SU-DHL-6 (cell line): ENCODE measurements around the gene WFDC13.

ENCODE experiments used
- H2AFZ ChIP-seq: fragments of 200-600 bp; sonication (generic); 2 replicates; pipeline ENCODE4 v1.6.1; 2014; ENCODE audit warnings: low read depth, mild to moderate bottlenecking, moderate library complexity, mixed read lengths, antibody characterized with exemption, low read length; ENCODE audit not compliant: severe bottlenecking
- H3F3A ChIP-seq: fragments of 200-600 bp; shearing (Covaris generic); 2 replicates; pipeline ENCODE4 v1.6.0; 2016; ENCODE audit warnings: antibody characterized with exemption, mild to moderate bottlenecking; ENCODE audit not compliant: insufficient read depth
- H3K27ac ChIP-seq: fragments of 200-600 bp; sonication (generic); 2 replicates; pipeline ENCODE4 v1.5.1; 2016; ENCODE audit warnings: low read depth, mild to moderate bottlenecking, low read length, moderate library complexity, mixed read lengths
- H3K27me3 ChIP-seq: fragments of 200-600 bp; sonication (generic), shearing (Covaris generic); 2 replicates; pipeline ENCODE4 v1.6.0; 2014; ENCODE audit warnings: mild to moderate bottlenecking, low read length
- H3K36me3 ChIP-seq: fragments of 200-600 bp; sonication (generic); 2 replicates; pipeline ENCODE4 v1.6.1; 2014; ENCODE audit warnings: mild to moderate bottlenecking, low read length, mixed read lengths
- H3K4me2 ChIP-seq: fragments of 300-600, 200-600 bp; shearing (Covaris generic), sonication (generic); 2 replicates; pipeline ENCODE4 v1.6.0; 2014; ENCODE audit warnings: low read length, low read depth, mild to moderate bottlenecking; ENCODE audit not compliant: poor library complexity, severe bottlenecking
- H3K4me3 ChIP-seq: fragments of 200-600 bp; sonication (generic); 2 replicates; pipeline ENCODE4 v1.5.1; 2014; ENCODE audit warnings: antibody characterized with exemption, low read length, mild to moderate bottlenecking, mixed read lengths; ENCODE audit not compliant: insufficient read depth, poor library complexity, severe bottlenecking
- H3K79me2 ChIP-seq: fragments of 200-600 bp; sonication (generic); 2 replicates; pipeline ENCODE4 v1.6.1; 2014; ENCODE audit warnings: mild to moderate bottlenecking, low read length, moderate library complexity; ENCODE audit not compliant: insufficient read depth
- H3K9ac ChIP-seq: fragments of 200-600 bp; sonication (generic); 2 replicates; pipeline ENCODE4 v1.7.0; 2014; ENCODE audit warnings: mild to moderate bottlenecking, low read length
- H3K9me2 ChIP-seq: fragments of 200-600 bp; sonication (generic); replicated peaks from 2 replicates; pipeline ENCODE4 v1.6.1; 2014; ENCODE audit warnings: low read length; ENCODE audit not compliant: insufficient read depth
- H3K9me3 ChIP-seq: fragments of 200-600 bp; sonication (generic); 2 replicates; pipeline ENCODE4 v1.6.1; 2014; ENCODE audit warnings: low read length, mixed read lengths; ENCODE audit not compliant: insufficient read depth
- H4K20me1 ChIP-seq: fragments of 200-600 bp; sonication (generic); 2 replicates; pipeline ENCODE4 v1.6.1; 2014; ENCODE audit warnings: low read depth, mild to moderate bottlenecking, antibody characterized with exemption, low read length, moderate library complexity, mixed read lengths
- CTCF ChIP-seq: fragments of 200-600 bp; sonication (generic); IDR thresholded peaks from one replicate; pipeline ENCODE4 v1.5.1; 2017; ENCODE audit warnings: antibody characterized with exemption, mild to moderate bottlenecking, low read length, moderate library complexity; ENCODE audit not compliant: insufficient read depth, poor library complexity, severe bottlenecking
- EZH2phosphoT487 ChIP-seq: fragments of 200-600 bp; sonication (generic), shearing (Covaris generic); conservative IDR thresholded peaks from 2 replicates; pipeline ENCODE4 v1.6.1; 2018; ENCODE audit warnings: mild to moderate bottlenecking, antibody characterized with exemption, low read length, moderate library complexity, mixed read lengths

The WFDC13 gene

GRCh38 chr20:45751721-45752120, 49.9 kb downstream of the WFDC13 start:
- H3K36me3 ChIP-seq: no peaks in the 10 kb centered on the region
- H3K9me2 ChIP-seq: no peaks in the 10 kb centered on the region
- H3K4me3 ChIP-seq: no peak overlapping the region
- no peaks in the 10 kb centered on the region for H3K79me2 ChIP-seq
- no peak overlapping the region for H3K9ac ChIP-seq
- no peak overlapping the region for H3K27ac ChIP-seq
- no peak for TF ChIP-seq EZH2phosphoT487
- no peak for TF ChIP-seq CTCF
- no peaks in the 10 kb centered on the region for H3K9me3 ChIP-seq
- H3F3A ChIP-seq: no peaks in the 10 kb centered on the region
- H4K20me1 ChIP-seq: no peaks in the 10 kb centered on the region
- no peak overlapping the region for H2AFZ ChIP-seq
- H3K4me2 ChIP-seq: no peak overlapping the region
- no peaks in the 10 kb centered on the region for H3K27me3 ChIP-seq

GRCh38 chr20:45752746-45753145, 50.9 kb downstream of the WFDC13 start:
- H3K4me2 ChIP-seq: no peak overlapping the region
- H3K9ac ChIP-seq: no peak overlapping the region
- no peaks in the 10 kb centered on the region for H4K20me1 ChIP-seq
- H3K4me3 ChIP-seq: no peak overlapping the region
- no peaks in the 10 kb centered on the region for H3K9me2 ChIP-seq
- no peak overlapping the region for H3K27ac ChIP-seq
- no peaks in the 10 kb centered on the region for H3K79me2 ChIP-seq
- H3K27me3 ChIP-seq: no peaks in the 10 kb centered on the region
- no peak overlapping the region for H2AFZ ChIP-seq
- TF ChIP-seq CTCF (no peak), EZH2phosphoT487 (no peak)
- H3K36me3 ChIP-seq: no peaks in the 10 kb centered on the region
- H3F3A ChIP-seq: no peaks in the 10 kb centered on the region
- H3K9me3 ChIP-seq: no peaks in the 10 kb centered on the region

DNA sequence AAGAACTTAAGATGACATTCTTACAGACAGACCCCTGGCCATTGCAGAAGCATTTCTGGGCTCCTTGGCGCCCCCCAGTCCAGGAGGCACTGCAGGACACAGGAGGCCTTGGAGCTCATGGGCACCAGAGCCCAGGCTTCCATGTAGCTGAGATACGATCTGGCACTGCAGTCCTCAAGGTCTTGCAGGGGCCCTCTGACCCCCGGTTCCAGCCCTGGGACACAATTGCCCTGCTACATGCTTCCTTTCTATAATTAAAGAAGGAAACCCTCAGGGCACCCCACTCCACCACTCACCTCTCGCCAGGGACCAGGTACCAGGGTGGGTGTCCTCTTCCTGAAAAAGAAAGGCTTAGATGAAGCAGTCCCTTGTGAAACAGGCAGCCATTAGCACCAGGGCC, 56.3 kb downstream of the WFDC13 start:
- no peak overlapping the region for H3K4me3 ChIP-seq
- H3F3A ChIP-seq: no peaks in the 10 kb centered on the region
- no peak overlapping the region for H2AFZ ChIP-seq
- no peaks in the 10 kb centered on the region for H3K36me3 ChIP-seq
- no peaks in the 10 kb centered on the region for H3K27me3 ChIP-seq
- H3K79me2 ChIP-seq: no peaks in the 10 kb centered on the region
- TF ChIP-seq EZH2phosphoT487 (no peak), CTCF (no peak)
- no peak overlapping the region for H3K27ac ChIP-seq
- no peak overlapping the region for H3K9ac ChIP-seq
- no peak overlapping the region for H3K4me2 ChIP-seq
- no peaks in the 10 kb centered on the region for H3K9me2 ChIP-seq
- no peaks in the 10 kb centered on the region for H4K20me1 ChIP-seq
- no peaks in the 10 kb centered on the region for H3K9me3 ChIP-seq
